T-cell (primary cell): ENCODE results near the gene CENPK. TPM values are rescaled to one million over a fixed set of nuclear protein-coding genes. Genes with fewer than 3 reads are reported as not detected.

Source experiments
- total RNA-seq, 35 experiments: library from RNA in 6 of 35; stranded (reverse) in 6 of 35; fragments of 120-200 nt in 1 of 35; gene quantifications; one replicate each; pipeline versions ENCODE4 v1.2.1 to v1.2.4 and lab custom pipeline; 2013 to 2026

The CENPK gene
- total RNA-seq, 5 donors from 2014 or later (not counting 1 experiment from before 2014, with no cell fraction given) = 12.4 to 85.4 (median 50.5) TPM

Other genes starting within 250 kb of the CENPK start
- 1 to 10 TPM; 2.0 to 5.3 (median 4.0) TPM for gene ADAMTS6, start 81.2 kb downstream of the CENPK start, total RNA-seq
- gene PPWD1, start 128 bp upstream of the CENPK start, total RNA-seq = 100 to 1,000 TPM in 1 of 5 donors, 10 to 100 TPM in 4; 79.2 to 102 (median 94.3) TPM
- gene TRIM23, start 61.2 kb upstream of the CENPK start, total RNA-seq = 10 to 100 TPM; 17.5 to 23.2 (median 20.7) TPM
- 10 to 100 TPM in 1 of 5 donors, 1 to 10 TPM in 4; 3.7 to 12.2 (median 6.1) TPM for gene SHLD3, start 61.9 kb upstream of the CENPK start, total RNA-seq
- gene TRAPPC13, start 61.9 kb upstream of the CENPK start, total RNA-seq = 10 to 100 TPM; 14.3 to 19.2 (median 16.5) TPM
- gene SGTB, start 158.9 kb upstream of the CENPK start, total RNA-seq = 10 to 100 TPM; 28.7 to 60.1 (median 35.0) TPM
- 1 to 10 TPM; 1.5 to 7.6 (median 4.1) TPM for gene NLN, start 159.0 kb upstream of the CENPK start, total RNA-seq